ENCODE data around the gene ZNF223.

GRCh38 chr19:44002212-44002565, 49.6 kb upstream of the ZNF223 start:
- TF ChIP-seq, protein P1, sequence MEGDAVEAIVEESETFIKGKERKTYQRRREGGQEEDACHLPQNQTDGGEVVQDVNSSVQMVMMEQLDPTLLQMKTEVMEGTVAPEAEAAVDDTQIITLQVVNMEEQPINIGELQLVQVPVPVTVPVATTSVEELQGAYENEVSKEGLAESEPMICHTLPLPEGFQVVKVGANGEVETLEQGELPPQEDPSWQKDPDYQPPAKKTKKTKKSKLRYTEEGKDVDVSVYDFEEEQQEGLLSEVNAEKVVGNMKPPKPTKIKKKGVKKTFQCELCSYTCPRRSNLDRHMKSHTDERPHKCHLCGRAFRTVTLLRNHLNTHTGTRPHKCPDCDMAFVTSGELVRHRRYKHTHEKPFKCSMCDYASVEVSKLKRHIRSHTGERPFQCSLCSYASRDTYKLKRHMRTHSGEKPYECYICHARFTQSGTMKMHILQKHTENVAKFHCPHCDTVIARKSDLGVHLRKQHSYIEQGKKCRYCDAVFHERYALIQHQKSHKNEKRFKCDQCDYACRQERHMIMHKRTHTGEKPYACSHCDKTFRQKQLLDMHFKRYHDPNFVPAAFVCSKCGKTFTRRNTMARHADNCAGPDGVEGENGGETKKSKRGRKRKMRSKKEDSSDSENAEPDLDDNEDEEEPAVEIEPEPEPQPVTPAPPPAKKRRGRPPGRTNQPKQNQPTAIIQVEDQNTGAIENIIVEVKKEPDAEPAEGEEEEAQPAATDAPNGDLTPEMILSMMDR (IDR thresholded peaks at IDR 0.05): no peak
- TF ChIP-seq POLR2AphosphoS5 (IDR thresholded peaks at IDR 0.05) (no peak), EP300 (IDR thresholded peaks at IDR 0.05) (no peak), POLR2A (IDR thresholded peaks at IDR 0.05) (no peak)

Data from stomach (tissue), 4 donors.